ENCODE measurements around the gene TRDN. TPM values are rescaled to one million over a fixed set of nuclear protein-coding genes. Genes with fewer than 3 reads are reported as not detected.

TRDN gene
- total and polyA plus RNA-seq, 2 donors (not counting 1 experiment from before 2014, with no cell fraction given): not detected

DNA sequence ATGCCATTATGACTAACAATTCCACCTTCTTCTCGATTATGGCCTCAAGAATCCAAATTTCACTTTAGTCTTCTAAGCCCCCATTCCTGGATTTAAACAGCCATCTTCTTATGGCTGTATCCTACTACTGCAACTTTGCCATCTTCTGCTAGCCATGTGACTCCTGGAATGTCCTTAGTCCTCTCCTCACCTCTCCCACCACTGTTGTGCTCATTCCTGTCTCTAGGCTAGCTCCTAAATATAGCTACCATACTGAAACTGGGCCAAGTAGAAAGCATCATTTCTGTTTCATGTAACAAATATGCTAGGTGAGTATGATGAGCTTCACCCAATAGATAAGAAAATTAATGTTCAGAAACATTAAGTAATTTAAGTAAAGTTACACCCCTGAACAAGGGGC, 327.6 kb downstream of the TRDN start:
- no peak overlapping the region for H3K4me3 ChIP-seq (replicated peaks in 1 of 4; ENCODE audit: control extremely low read depth in 1 of 4, insufficient read depth in 1 of 4, low read depth in 3 of 4, low read length in 4 of 4)
- no peak overlapping the region for H3K27ac ChIP-seq (ENCODE audit: insufficient read depth, low read length)
- H3K9ac ChIP-seq (ENCODE audit: insufficient read depth, low read length): no peak overlapping the region
- H3K9me3 ChIP-seq (ENCODE audit: control insufficient read depth, insufficient read depth, low read depth, low read length): no peaks in the 10 kb centered on the region
- H3K27me3 ChIP-seq (ENCODE audit: control insufficient read depth, insufficient read depth, low read length): no peaks in the 10 kb centered on the region
- no peak for DNase-seq (ENCODE audit: low read depth in 2 of 2)
- TF ChIP-seq, protein P1, sequence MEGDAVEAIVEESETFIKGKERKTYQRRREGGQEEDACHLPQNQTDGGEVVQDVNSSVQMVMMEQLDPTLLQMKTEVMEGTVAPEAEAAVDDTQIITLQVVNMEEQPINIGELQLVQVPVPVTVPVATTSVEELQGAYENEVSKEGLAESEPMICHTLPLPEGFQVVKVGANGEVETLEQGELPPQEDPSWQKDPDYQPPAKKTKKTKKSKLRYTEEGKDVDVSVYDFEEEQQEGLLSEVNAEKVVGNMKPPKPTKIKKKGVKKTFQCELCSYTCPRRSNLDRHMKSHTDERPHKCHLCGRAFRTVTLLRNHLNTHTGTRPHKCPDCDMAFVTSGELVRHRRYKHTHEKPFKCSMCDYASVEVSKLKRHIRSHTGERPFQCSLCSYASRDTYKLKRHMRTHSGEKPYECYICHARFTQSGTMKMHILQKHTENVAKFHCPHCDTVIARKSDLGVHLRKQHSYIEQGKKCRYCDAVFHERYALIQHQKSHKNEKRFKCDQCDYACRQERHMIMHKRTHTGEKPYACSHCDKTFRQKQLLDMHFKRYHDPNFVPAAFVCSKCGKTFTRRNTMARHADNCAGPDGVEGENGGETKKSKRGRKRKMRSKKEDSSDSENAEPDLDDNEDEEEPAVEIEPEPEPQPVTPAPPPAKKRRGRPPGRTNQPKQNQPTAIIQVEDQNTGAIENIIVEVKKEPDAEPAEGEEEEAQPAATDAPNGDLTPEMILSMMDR (conservative IDR thresholded peaks at IDR 0.05 in 1 of 2, IDR thresholded peaks at IDR 0.05 in 1 of 2; ENCODE audit: low read depth in 1 of 2, low read length in 2 of 2): no peak
- TF ChIP-seq EZH2 (IDR thresholded peaks at IDR 0.05; ENCODE audit: low read length, missing control alignments): no peak
- H3K4me2 ChIP-seq (ENCODE audit: extremely low read depth, insufficient read depth, low read length): no peak overlapping the region
- H3K79me2 ChIP-seq (ENCODE audit: control insufficient read depth, insufficient read depth, low read length): no peaks in the 10 kb centered on the region
- H3K36me3 ChIP-seq (ENCODE audit: control insufficient read depth, insufficient read depth, low read length): no peaks in the 10 kb centered on the region
- no peak overlapping the region for H2AFZ ChIP-seq (ENCODE audit: low read length)
- H3K4me1 ChIP-seq (ENCODE audit: control insufficient read depth, extremely low read depth, insufficient read depth, low read length): no peaks in the 10 kb centered on the region
- H4K20me1 ChIP-seq (ENCODE audit: control insufficient read depth, extremely low read depth, insufficient read depth, low read length): no peaks in the 10 kb centered on the region

DNA sequence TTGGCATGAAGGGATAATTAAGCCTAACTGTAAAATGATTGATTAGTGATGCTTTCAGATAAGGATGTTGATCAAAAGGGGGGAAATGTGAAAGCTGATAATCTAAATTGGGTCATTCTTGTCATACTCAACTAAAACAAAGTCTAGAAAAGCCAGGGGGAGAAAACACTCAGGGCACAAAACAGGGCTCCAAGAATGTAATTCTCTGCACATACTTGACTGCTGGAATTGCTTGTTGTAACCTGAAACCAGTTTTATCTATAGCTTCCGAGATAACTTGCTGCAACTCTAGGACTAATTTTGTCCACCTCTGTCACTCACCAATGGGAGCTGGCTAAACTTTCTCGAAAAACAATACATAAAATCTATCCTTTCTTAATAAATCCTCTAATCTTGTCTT, 330.4 kb downstream of the TRDN start:
- H3K4me3 ChIP-seq (replicated peaks in 1 of 4; ENCODE audit: control extremely low read depth in 1 of 4, insufficient read depth in 1 of 4, low read depth in 3 of 4, low read length in 4 of 4): no peak overlapping the region
- H3K79me2 ChIP-seq (ENCODE audit: control insufficient read depth, insufficient read depth, low read length): no peaks in the 10 kb centered on the region
- H3K36me3 ChIP-seq (ENCODE audit: control insufficient read depth, insufficient read depth, low read length): no peaks in the 10 kb centered on the region
- no peak overlapping the region for H2AFZ ChIP-seq (ENCODE audit: low read length)
- H3K4me2 ChIP-seq (ENCODE audit: extremely low read depth, insufficient read depth, low read length): no peak overlapping the region
- no peaks in the 10 kb centered on the region for H3K27me3 ChIP-seq (ENCODE audit: control insufficient read depth, insufficient read depth, low read length)
- no peak overlapping the region for H3K27ac ChIP-seq (ENCODE audit: insufficient read depth, low read length)
- no peaks in the 10 kb centered on the region for H3K4me1 ChIP-seq (ENCODE audit: control insufficient read depth, extremely low read depth, insufficient read depth, low read length)
- no peak overlapping the region for H3K9ac ChIP-seq (ENCODE audit: insufficient read depth, low read length)
- no peaks in the 10 kb centered on the region for H3K9me3 ChIP-seq (ENCODE audit: control insufficient read depth, insufficient read depth, low read depth, low read length)
- no peaks in the 10 kb centered on the region for H4K20me1 ChIP-seq (ENCODE audit: control insufficient read depth, extremely low read depth, insufficient read depth, low read length)
- no peak for DNase-seq (ENCODE audit: low read depth in 2 of 2)
- TF ChIP-seq EZH2 (IDR thresholded peaks at IDR 0.05; ENCODE audit: low read length, missing control alignments): no peak
- TF ChIP-seq, protein P1 (conservative IDR thresholded peaks at IDR 0.05 in 1 of 2, IDR thresholded peaks at IDR 0.05 in 1 of 2; ENCODE audit: low read depth in 1 of 2, low read length in 2 of 2): no peak

DNA sequence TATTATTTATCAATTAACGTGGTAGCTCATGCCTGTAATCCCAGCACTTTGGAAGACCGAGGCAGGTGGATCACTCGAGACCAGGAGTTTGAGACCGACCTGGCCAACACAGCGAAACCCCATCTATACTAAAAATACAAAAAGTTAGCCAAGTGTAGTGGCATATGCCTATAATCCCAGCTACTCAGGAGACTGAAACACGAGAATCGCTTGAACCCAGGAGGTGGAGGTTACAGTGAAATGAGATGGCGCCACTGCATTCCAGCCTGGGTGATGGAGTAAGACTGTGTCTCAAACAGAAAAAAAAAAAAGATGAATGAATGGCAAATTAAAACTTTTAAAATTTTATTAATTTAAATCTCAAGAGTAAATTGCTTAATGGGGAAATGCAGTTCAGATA, 341.1 kb downstream of the TRDN start:
- Histone ChIP-seq H3K9ac (ENCODE audit: insufficient read depth, low read length) (no peak overlapping the region), H3K27me3 (ENCODE audit: control insufficient read depth, insufficient read depth, low read length) (no peaks in the 10 kb centered on the region), H3K79me2 (ENCODE audit: control insufficient read depth, insufficient read depth, low read length) (no peaks in the 10 kb centered on the region), H3K4me3 (replicated peaks in 1 of 4; ENCODE audit: control extremely low read depth in 1 of 4, insufficient read depth in 1 of 4, low read depth in 3 of 4, low read length in 4 of 4) (no peak overlapping the region), H3K9me3 (ENCODE audit: control insufficient read depth, insufficient read depth, low read depth, low read length) (no peaks in the 10 kb centered on the region), H2AFZ (ENCODE audit: low read length) (no peak overlapping the region), H4K20me1 (ENCODE audit: control insufficient read depth, extremely low read depth, insufficient read depth, low read length) (no peaks in the 10 kb centered on the region), H3K27ac (ENCODE audit: insufficient read depth, low read length) (no peak overlapping the region), H3K36me3 (ENCODE audit: control insufficient read depth, insufficient read depth, low read length) (no peaks in the 10 kb centered on the region), H3K4me1 (ENCODE audit: control insufficient read depth, extremely low read depth, insufficient read depth, low read length) (no peaks in the 10 kb centered on the region), H3K4me2 (ENCODE audit: extremely low read depth, insufficient read depth, low read length) (no peak overlapping the region)
- no peak for DNase-seq (ENCODE audit: low read depth in 2 of 2)
- TF ChIP-seq EZH2 (IDR thresholded peaks at IDR 0.05; ENCODE audit: low read length, missing control alignments): no peak
- TF ChIP-seq, protein P1 (conservative IDR thresholded peaks at IDR 0.05 in 1 of 2, IDR thresholded peaks at IDR 0.05 in 1 of 2; ENCODE audit: low read depth in 1 of 2, low read length in 2 of 2): no peak
